Activated CD8-positive, alpha-beta memory T cell treated with anti-CD3 and anti-CD28 coated beads, Interleukin-2, amount 50 U/mL, for 48 hours (primary cell): ENCODE results near the gene AHSG.

Experiments used
- DNase-seq: peaks from one replicate; pipeline ENCODE4 v3.0.0-alpha.2; 2020

AHSG gene

DNA sequence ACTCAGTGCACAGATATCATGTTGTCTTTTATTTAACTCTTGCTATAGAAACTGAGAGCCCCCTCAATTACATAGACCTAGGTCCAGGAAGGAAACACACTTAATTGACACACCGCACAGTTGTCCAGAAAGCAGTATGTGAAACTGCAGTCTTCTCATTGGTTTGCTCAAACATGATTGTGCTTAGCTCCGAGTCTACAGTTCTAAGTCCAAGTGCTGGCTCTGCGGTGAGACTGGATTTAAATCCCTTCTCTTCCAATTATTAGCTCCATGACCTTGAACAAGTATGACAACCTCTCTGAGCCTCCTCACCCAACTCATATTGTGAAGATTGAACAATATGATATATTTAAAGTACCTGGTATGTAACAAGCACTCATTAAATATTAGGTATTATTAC is 19.0 kb upstream of the AHSG start:
- no peak for DNase-seq

DNA sequence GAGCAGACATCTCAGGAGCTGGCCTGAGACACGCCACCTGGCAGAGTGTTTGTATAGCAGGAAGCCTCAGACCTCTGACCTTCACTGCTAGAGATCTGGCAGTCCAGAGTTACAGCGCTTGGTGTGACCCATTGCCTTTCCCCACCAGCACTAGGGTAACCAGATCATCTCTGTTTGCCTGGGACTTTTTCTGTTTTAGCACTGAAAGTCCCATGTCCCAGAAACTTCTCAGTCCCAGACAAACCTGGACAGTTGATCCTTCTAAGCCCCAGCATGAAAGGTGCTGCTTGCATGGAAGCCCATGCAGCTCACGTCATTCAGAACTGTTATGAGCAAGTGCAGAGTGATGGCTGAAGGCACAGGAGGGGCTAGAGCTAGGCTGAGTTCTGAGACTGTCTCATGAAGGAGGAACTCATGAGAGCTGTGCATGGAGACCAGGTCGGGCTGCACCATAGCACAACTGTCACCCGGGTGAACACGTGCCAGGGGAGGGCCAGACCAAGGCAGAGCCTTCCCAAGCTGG is 18.2 kb upstream of the AHSG start:
- no peak for DNase-seq

DNA sequence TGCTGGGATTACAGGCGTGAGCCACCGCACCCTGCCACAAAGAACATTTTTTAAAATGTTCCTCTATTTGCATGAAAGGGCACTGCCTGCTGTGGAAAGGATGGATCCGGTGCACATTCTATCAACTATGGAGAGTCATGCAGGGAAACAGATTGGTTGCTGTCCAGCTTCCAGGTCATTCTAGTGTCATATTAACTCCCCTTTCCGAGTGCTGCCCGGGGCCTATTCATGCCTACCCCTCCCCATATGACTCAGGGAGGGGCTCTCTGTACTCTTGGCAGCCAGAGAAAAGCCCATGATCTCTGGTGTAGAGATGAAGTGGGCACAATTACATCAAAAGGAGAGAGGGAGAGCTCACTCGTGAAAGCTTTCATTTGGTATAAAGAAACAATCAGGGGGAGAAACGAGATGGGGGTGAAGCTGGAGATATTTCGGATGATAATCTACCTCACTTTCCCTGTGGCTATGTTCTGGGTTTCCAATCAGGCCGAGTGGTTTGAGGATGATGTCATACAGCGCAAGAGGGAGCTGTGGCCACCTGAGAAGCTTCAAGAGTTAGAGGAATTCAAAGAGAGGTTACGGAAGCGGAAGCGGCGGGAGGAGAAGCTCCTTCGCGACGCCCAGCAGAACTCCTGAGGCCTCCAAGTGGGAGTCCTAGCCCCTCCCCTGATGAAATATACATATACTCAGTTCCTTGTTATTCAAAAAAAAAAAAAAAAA is 16.1 kb upstream of the AHSG start:
- DNase-seq, result no peak

DNA sequence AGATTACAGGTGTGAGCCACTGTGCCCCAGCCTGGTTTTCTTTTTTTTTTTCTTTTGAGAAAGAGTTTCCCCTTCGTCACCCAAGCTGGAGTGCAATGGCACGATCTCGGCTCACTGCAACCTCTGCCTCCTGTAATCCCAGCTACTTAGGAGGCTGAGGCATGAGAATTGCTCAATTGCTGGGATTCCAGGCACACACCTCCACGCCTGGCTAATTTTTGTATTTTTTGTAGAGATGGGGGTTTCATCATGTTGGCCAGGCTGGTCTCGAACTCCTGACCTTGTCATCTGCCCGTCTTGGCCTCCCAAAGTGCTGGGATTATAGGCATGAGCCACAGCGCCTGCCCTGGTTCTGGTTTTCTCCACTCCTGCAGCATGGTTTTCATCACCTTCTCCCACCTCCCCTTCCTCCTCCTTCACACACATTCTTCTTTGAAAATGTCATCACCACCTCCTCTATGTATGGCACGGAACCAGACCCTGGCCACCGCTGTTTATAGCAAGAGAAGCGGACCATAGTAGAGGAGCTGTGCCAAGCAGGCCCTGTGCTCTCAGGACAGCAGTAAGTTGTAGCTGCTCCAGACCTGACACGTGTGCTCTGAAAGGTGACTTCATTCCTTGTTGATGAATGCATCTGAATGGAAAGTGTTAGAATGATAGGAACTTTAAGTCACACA is 14.6 kb upstream of the AHSG start:
- no peak for DNase-seq

DNA sequence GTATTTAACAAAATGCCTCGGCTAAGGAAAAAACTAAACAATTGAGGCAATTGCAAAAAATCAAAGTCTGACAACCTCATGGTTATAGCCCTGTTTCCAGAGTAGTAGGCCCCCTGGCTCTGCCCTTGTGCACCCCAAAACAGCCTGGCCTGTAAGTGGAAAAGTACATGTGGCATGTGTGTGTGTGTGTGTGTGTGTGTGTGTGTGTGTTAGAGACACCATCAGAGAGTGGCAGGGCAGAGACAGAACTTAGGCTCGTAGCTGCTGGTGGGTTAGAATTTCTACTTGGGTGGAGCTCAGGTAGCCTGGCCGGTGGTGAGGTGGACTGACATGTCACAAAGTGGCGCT is 14.1 kb upstream of the AHSG start:
- no peak for DNase-seq

DNA sequence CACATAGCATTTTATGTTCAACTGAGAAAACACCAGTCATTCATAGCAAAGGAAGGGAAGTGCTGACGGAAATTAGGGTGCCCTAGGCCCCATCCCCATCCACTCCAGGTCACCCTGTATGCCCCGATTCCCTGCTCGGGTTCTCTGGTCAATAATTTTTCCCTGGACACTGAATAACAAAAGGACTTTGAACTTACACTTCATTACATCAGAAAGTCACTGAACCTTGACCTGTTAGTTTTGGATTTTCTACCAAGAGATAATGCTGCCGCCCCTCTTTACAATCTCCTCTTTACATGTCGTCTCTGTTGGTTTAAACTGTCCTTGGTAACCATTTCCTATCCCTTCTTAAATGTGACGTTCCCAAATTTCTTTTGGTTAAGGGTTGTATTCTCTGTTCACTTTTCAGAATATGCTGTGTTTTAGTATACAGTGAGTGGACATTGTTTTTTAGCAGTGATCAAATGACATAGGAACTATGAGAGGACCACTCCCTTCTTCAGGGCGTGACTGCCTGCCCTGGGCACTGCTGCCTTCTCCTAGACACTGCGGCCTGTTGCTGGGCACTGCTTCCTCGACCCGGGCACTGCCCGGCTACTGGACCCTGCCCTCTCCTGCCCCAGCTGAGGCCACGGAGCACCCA is 13.6 kb upstream of the AHSG start:
- no peak for DNase-seq

DNA sequence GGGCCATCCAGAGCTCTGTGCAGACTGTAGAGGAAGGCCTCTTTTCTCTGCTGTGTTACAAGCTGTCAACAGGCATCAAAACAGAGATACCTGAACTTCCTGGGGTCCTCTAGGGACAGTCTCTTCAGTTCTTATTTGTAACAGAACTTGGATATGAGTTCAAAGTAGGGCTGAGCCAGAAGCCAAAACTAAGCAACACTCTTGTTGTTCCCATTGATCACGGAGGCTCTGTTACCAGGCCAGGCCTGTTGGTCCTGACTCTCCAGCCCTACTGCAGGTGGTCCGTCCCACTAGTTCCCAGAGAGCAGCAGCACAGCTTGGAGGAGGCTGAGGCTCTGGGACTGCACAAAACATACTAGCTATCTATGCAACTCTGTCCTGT is 13.1 kb upstream of the AHSG start:
- no peak for DNase-seq

DNA sequence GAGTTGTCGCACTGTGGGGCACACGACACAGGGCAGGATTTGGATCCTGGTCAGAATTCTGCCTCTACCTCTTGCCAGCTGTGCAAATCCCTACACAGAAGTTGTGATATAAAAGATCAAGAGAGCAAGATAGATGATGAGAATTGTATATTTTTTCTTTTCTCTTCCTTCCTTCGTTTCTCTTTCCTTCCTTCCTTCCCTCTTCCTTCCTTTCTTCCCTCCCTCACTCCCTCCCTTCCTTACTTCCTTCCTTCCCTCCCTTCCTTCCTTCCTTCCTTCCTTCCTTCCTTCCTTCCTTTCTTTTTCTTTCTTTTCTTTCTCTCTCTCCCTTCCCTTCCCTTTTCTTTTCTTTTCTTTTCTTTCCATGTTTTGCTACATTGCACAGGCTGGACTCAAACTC is 12.0 kb upstream of the AHSG start:
- DNase-seq, result no peak

DNA sequence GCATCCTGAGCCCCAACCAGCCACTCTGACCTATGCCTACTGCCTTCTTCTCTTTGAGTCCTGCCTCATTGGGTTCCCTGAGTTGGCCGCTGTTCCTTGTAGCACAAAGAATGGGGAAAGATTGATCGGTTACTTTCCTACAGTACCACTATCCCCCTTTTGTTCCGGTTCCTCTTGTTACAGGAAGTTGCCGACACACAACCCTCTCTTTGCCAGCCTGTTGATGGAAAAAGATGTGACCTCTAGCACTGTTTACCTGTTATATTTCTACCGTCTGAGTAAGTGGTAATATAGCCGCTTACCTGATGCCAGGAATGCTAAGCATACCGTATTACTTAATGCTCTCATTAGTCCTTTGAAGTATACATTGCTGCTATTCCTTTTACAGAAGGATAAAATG is 9.7 kb upstream of the AHSG start:
- DNase-seq, result no peak

DNA sequence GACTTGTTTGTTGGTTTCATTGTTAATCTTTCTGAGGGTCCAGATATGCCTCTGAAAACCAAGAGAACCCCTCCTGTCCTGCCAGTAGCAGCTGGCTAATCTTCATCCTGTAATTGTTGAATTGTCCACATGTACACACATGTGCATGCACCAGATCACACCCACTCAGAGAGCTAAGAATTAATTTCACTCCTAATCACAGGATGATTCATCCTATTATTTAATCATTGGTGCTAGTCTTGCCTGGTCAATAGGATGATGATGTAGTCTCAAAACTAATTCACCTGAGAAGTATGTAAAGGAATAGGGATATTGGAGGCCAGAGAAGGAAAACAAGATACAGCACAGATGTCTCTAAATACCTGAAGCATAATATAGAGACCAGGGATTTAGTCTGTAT is 7.8 kb upstream of the AHSG start:
- DNase-seq, result no peak

DNA sequence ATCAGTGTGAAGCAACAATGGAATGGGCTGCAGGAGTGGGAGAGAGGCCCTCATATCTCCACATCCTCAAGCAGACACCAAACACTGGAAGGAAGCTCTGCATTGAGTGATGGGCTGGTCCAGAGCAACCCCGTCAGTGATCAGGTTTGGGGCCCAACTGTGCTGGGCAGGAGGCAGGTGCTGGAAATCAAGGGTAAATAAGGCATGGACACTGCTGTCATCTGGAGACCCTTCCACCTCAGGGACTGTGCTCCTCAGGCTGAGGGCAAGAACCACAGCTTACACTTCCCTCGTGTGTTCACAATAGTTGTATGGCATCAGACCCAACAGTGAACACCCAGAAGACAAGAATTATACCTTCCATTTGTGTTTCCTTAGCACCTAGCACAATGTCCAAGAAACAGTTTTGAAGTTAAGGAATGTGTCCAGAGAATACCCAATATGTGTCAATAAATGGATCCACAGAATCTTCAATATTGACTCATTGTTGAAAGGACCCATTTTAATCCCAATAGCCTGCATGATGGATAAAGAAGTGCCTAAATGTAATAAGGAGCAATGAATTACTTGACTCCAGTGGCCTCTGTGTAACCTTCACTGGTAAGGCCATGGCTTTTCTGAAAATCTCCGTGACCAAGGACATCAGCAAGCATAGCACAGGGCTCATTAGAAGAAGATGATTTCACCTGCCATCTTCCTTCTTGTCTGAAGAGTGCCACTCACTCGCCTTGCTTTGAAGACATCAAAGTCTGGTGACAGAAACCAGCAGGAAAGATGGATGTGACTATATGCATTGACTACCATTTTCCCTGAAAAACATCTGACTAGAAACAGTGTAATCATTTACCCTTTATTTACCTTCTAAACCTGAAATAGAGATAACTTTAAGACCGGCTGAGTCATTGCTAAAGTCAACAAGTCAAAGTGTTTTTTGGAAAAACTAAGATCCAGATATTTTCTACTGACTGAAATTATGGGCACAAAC is 7.0 kb upstream of the AHSG start:
- no peak for DNase-seq

DNA sequence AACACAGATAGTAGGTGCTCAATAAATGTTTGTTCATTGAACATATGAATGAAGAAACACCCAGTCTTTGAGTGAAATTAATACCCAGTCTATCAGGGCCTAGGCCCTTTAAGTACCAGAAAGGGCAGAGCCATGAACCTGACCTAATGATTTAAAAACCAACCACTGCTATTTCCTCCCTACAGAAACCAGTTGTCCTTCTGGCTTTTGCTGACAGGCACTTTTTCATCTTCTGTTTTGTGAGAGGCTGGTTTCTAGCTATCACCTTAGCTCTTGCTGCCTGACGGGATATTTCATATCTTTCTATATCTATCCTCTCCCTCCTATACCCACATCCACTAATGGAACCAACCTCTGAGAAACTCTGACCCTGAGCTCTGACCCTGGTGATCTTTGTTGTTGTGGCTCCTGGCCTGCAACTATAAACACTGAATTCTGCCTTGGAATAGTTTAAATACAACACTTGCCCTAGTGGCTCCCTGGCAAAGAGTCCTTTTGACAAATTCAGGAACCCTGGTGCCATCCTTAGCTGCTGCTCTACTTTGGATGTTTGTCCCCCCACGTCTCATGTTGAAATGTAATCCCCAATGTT is 4.1 kb upstream of the AHSG start:
- no peak for DNase-seq

DNA sequence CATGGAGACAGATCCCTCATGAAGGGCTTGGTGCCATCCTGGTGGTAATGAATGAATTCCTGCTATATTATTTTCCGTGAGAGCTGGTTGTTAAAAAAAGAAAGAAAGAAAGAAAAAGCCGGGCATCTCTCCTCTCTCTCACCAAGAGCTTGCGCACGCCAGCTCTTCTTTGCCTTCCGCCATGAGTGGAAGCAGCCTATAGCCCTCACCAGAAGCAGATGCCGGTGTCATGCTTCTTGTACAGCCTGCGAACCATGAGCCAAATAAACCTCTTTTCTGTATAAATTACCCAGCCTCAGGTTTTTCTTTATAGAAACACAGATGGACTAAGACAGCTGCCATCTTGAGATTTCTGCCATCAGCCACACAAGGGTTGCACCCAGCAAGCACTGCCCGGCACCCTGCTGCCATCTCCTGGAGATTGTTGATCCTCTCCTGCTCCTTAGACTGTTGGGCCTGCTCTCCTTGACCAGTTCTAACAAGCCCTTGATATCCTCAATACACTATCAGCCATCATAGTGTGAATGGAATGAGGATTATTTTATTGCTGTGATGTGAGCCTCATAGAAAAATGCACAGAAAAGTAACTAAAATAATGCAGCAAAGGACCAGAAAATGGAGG is 3.5 kb upstream of the AHSG start:
- no peak for DNase-seq

DNA sequence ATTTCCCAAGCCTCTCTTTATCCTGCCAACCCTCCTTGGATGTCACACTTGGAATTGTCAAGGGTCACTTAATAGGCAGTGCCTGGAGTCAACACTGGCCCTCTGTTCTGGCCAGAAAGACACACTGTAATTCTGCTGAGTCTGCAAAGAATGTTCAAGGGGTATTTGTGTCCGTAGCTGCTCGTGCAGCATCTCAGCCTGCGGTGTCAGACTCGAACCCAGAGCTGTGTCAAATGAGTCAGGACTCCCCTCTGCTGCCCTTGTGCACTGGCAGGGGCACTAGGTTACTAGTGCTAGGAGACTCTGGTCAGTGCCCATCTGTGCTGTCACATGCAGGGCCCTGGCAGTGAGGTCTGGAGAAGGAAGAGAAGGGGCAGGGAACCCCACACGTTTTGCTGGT is 795 bp upstream of the AHSG start:
- DNase-seq, result no peak

DNA sequence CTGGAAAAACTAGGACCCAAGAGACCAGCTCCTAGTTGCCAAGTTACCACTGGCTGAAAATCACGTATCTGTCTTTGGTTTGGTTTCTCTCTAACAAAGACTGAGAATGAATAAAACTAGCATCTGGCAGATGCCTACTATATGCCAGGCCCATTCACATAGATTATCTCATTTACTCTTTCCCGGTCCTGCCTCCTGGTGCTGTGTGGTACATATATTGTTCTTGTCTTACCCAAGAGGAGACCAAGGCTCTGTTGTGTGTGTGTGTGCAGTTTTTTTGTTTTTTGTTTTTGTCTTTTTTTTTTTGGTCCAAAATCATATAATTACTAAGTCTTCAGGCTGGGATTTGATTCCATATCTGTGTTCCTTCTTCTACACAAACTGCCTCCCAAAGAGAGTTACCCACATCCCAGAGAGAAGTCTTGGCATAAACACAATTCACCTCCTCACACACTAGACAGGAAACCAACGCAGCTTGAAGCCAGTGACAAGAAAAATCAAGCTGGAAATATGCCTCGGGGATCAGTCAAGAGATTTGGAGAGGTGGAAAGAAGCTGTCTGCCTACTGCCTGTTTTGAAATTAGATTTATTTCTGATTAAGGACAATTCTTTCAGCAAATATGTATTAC is 891 bp downstream of the AHSG start:
- no peak for DNase-seq

DNA sequence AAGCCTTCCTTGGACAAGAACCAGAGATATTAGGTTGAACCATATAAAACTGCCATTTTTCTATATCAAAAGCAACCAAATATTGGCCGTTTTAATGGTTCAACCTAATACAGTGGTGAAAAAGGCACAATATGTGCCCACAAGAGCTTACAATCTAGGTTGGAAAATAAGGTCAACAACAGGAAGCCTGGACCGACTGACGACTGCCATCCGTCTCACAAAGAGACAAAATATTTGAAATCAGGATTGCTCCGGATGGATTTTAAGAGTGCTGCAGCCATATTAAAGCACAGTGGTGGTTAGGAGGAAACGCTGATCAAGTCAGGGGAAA is 1.4 kb downstream of the AHSG start:
- DNase-seq, result no peak

DNA sequence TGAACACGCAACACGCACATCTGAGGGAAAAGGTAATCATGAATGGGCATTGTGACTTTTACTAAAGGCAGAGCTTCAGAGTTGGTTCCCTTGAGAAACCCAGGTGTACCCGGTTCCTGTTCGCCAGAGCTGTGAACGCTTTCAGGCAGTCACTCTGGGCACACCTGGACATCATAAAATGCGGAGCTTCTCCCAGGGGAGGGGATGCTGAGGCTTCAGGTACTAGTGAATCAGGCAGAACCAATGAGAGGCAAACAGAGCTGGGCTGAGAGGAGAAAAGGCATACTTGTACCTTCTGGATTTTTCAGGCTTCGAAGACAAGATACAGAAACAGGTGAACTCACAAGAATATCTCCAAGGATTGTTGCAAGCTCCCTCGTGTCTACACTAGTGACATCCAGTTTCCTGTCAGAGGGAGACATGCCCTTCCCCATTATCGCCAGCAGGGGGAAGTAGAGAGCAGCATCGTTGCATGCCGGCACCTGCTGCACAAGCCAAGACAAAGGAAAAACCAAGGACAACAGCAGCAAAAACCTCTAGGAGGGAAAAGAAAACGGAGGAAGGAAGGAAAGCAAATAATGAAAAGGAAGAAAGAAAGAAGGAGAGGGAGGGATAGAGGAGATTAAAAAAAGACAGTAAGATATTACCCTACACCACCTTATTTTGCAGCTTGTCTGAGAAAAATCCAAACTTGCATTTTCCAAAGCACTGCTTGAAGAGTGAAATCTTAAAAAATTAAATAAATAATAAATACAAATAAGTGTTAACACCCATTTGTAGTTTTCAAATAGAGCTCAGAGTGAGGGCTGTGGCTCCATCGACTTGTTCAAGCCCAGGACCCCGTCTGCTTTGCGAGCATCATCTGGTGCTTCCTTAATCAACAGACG is 2.0 kb downstream of the AHSG start:
- peak; percentile 87 for DNase-seq

DNA sequence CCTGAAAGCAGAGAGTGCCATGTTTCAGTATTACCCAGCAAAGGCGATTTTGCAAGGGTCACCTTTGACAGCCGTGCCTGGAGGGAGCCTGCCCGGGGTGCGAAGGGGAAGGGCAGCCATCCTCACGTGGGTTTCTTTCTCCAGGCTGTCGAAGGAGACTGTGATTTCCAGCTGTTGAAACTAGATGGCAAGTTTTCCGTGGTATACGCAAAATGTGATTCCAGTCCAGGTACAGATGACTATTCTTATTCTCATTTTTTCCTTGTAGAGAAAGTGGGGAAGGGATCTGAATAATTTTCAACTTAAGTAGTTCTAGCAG is 3.4 kb downstream of the AHSG start:
- no peak for DNase-seq

DNA sequence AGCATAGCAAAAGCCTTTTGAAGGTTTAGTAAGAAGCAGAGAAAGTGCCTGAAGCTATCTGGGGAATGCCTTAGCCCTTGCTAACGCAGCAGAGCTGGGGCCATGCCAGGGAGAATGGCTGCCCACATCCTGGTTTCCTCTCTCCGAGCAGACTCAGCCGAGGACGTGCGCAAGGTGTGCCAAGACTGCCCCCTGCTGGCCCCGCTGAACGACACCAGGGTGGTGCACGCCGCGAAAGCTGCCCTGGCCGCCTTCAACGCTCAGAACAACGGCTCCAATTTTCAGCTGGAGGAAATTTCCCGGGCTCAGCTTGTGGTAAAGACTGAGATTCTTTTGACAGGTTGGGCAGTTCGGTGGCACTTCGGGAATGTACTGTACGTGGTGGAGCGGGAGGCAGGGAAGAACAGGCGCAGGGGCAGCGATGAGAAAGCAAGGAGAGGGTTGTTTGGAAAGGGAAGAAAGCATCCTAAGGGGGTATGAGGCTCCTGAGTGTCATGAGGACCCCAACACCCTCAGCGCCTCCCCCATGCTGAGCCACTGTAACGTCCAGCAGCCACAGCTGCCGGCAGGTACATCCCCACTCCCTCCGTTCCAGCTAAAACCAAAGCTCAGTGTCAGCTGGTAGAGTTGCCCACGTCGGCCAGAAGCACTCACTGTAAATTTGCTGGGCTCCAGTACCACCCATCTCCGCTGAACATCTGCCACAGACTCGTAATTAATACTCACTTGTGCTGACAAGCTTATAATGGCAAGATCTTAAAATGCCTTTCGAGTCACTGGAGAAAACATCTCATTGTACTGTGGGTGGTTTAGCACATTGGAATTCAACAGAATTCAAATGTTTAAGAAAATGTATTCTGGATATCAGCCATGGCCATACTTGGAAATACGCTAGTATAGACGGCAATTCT is 4.4 kb downstream of the AHSG start:
- peak; percentile 92 for DNase-seq
